Measurements from ENCODE around the gene ASIC2.
A peak's percentile ranks its signal among the peaks of the same experiment; 100 is the strongest.

GRCh38 chr17:33038740-33039139, 254.4 kb downstream of the ASIC2 start:
- TF ChIP-seq POLR2A (IDR thresholded peaks at IDR 0.05): no peak
- TF ChIP-seq, protein P1, sequence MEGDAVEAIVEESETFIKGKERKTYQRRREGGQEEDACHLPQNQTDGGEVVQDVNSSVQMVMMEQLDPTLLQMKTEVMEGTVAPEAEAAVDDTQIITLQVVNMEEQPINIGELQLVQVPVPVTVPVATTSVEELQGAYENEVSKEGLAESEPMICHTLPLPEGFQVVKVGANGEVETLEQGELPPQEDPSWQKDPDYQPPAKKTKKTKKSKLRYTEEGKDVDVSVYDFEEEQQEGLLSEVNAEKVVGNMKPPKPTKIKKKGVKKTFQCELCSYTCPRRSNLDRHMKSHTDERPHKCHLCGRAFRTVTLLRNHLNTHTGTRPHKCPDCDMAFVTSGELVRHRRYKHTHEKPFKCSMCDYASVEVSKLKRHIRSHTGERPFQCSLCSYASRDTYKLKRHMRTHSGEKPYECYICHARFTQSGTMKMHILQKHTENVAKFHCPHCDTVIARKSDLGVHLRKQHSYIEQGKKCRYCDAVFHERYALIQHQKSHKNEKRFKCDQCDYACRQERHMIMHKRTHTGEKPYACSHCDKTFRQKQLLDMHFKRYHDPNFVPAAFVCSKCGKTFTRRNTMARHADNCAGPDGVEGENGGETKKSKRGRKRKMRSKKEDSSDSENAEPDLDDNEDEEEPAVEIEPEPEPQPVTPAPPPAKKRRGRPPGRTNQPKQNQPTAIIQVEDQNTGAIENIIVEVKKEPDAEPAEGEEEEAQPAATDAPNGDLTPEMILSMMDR (IDR thresholded peaks at IDR 0.05): peak in 2 of 3 experiments; percentile 17 to 26

Data from vagina (tissue), 2 donors.